H9 (cell line): ENCODE data around the gene DLX1. TPM values are rescaled to one million over a fixed set of nuclear protein-coding genes. Genes with fewer than 3 reads are reported as not detected.

Experiments
- DNase-seq: peaks from one replicate; pipeline ENCODE4 v3.0.0-alpha.2; 2017
- H2AFZ ChIP-seq: one replicate; pipeline ENCODE4 v1.6.1; 2013; ENCODE audit warnings: mild to moderate bottlenecking, low read length, control low read depth, moderate library complexity
- H2AK5ac ChIP-seq: 2 replicates; pipeline ENCODE4 v1.6.1; 2013; ENCODE audit warnings: low read length, control low read depth, mixed read lengths; ENCODE audit not compliant: insufficient read length
- H2BK120ac ChIP-seq: one replicate; pipeline ENCODE4 v1.6.1; 2013; ENCODE audit warnings: low read depth, mild to moderate bottlenecking, low read length, control low read depth, inconsistent platforms; ENCODE audit not compliant: poor library complexity, severe bottlenecking
- H2BK12ac ChIP-seq: 2 replicates; pipeline ENCODE4 v1.6.1; 2013; ENCODE audit warnings: low read length, control low read depth, mixed read lengths, low read depth; ENCODE audit not compliant: insufficient read length
- H2BK15ac ChIP-seq: 2 replicates; pipeline ENCODE4 v1.6.1; 2013; ENCODE audit warnings: low read depth, low read length, control low read depth
- H2BK20ac ChIP-seq: one replicate; pipeline ENCODE4 v1.6.1; 2013; ENCODE audit warnings: low read depth, mild to moderate bottlenecking, low read length, control low read depth, inconsistent platforms; ENCODE audit not compliant: poor library complexity, severe bottlenecking
- H2BK5ac ChIP-seq: 2 replicates; pipeline ENCODE4 v1.6.1; 2013; ENCODE audit warnings: low read length, control low read depth, mixed read lengths; ENCODE audit not compliant: insufficient read length
- H3K14ac ChIP-seq: 2 replicates; pipeline ENCODE4 v1.6.1; 2013; ENCODE audit warnings: low read length, control low read depth; ENCODE audit not compliant: insufficient read depth
- H3K18ac ChIP-seq: 2 replicates; pipeline ENCODE4 v1.6.1; 2013; ENCODE audit warnings: low read depth, mild to moderate bottlenecking, mixed read lengths, low read length, control low read depth; ENCODE audit not compliant: insufficient read length
- H3K23ac ChIP-seq: 2 replicates; pipeline ENCODE4 v1.6.1; 2013; ENCODE audit warnings: low read length, control low read depth, mixed read lengths, low read depth; ENCODE audit not compliant: insufficient read length
- H3K23me2 ChIP-seq: 2 replicates; pipeline ENCODE4 v1.6.1; 2013; ENCODE audit warnings: low read depth, mild to moderate bottlenecking, mixed read lengths, low read length, control low read depth; ENCODE audit not compliant: insufficient read length, poor library complexity, severe bottlenecking
- H3K27ac ChIP-seq: 2 replicates; pipeline ENCODE4 v1.5.1; 2013; ENCODE audit warnings: low read length, control low read depth, mixed read lengths, low read depth; ENCODE audit not compliant: insufficient read length
- H3K27me3 ChIP-seq: 2 replicates; pipeline ENCODE4 v1.6.1; 2013; ENCODE audit warnings: low read length, control low read depth, inconsistent platforms; ENCODE audit not compliant: insufficient read depth
- H3K4ac ChIP-seq: 2 replicates; pipeline ENCODE4 v1.6.1; 2013; ENCODE audit warnings: low read depth, mild to moderate bottlenecking, control low read depth, inconsistent platforms, low read length, moderate library complexity
- H3K4me1 ChIP-seq: 2 replicates; pipeline ENCODE4 v1.6.1; 2013; ENCODE audit warnings: low read length, control low read depth, inconsistent platforms; ENCODE audit not compliant: insufficient read depth
- H3K4me2 ChIP-seq: 2 replicates; pipeline ENCODE4 v1.6.1; 2013; ENCODE audit warnings: low read length, control low read depth, mixed read lengths; ENCODE audit not compliant: insufficient read length, insufficient read depth
- H3K56ac ChIP-seq: 2 replicates; pipeline ENCODE4 v1.6.1; 2013; ENCODE audit warnings: low read depth, mild to moderate bottlenecking, mixed read lengths, low read length, control low read depth; ENCODE audit not compliant: insufficient read length
- H3K79me1 ChIP-seq: 2 replicates; pipeline ENCODE4 v1.6.1; 2013; ENCODE audit warnings: low read depth, mild to moderate bottlenecking, moderate library complexity, low read length, control low read depth, inconsistent platforms; ENCODE audit not compliant: insufficient read depth, poor library complexity, severe bottlenecking
- H3K79me2 ChIP-seq: 2 replicates; pipeline ENCODE4 v1.6.1; 2013; ENCODE audit warnings: low read length, control low read depth, inconsistent platforms; ENCODE audit not compliant: insufficient read depth
- H3K9ac ChIP-seq: 2 replicates; pipeline ENCODE4 v1.6.1; 2013; ENCODE audit warnings: low read length, control low read depth, mixed read lengths; ENCODE audit not compliant: insufficient read length; ENCODE audit errors: extremely low read depth
- H3K9me3 ChIP-seq: one replicate; pipeline ENCODE4 v1.6.1; 2013; ENCODE audit warnings: low read depth, low read length, inconsistent platforms; ENCODE audit not compliant: control insufficient read depth
- H3T11ph ChIP-seq: one replicate; pipeline ENCODE4 v1.6.1; 2013; ENCODE audit warnings: mild to moderate bottlenecking, low read length, control low read depth, inconsistent platforms
- H4K20me1 ChIP-seq: one replicate; pipeline ENCODE4 v1.6.1; 2013; ENCODE audit not compliant: control insufficient read depth, insufficient read length, insufficient read depth
- H4K5ac ChIP-seq: 2 replicates; pipeline ENCODE4 v1.6.1; 2013; ENCODE audit warnings: low read depth, mild to moderate bottlenecking, mixed read lengths, low read length, control low read depth; ENCODE audit not compliant: insufficient read length
- H4K8ac ChIP-seq: replicated peaks from 2 replicates; pipeline ENCODE4 v1.6.1; 2013; ENCODE audit warnings: low read length, control low read depth, mixed read lengths, low read depth; ENCODE audit not compliant: insufficient read length
- H4K91ac ChIP-seq: 2 replicates; pipeline ENCODE4 v1.6.1; 2013; ENCODE audit warnings: low read depth, mild to moderate bottlenecking, moderate library complexity, mixed read lengths, low read length, control low read depth; ENCODE audit not compliant: insufficient read length
- H3K27ac Mint-ChIP-seq, 3 experiments: 2 replicates in 2 of 3; 3 replicates in 1 of 3; pipeline ENCODE4 v1.8.0; 2020 to 2021; ENCODE audit warnings: mixed read lengths in 3 of 3, mild to moderate bottlenecking in 1 of 3, moderate library complexity in 1 of 3
- H3K27me3 Mint-ChIP-seq: 2 replicates; pipeline ENCODE4 v1.8.0; 2021; ENCODE audit warnings: low read depth, mild to moderate bottlenecking, moderate library complexity, mixed read lengths
- H3K36me3 Mint-ChIP-seq, 3 experiments: 2 replicates in 2 of 3; 3 replicates in 1 of 3; pipeline ENCODE4 v1.8.0; 2020 to 2021; ENCODE audit warnings: low read depth in 3 of 3, mixed read lengths in 3 of 3; ENCODE audit not compliant: insufficient read depth in 1 of 3
- H3K4me1 Mint-ChIP-seq, 2 experiments: 2 replicates each; pipeline ENCODE4 v1.8.0; 2020; ENCODE audit warnings: mixed read lengths in 2 of 2
- H3K4me3 Mint-ChIP-seq, 2 experiments: 2 replicates in 1 of 2; 3 replicates in 1 of 2; pipeline ENCODE4 v1.8.0; 2020 to 2021; ENCODE audit warnings: mild to moderate bottlenecking in 2 of 2, mixed read lengths in 2 of 2, moderate library complexity in 1 of 2
- H3K9me3 Mint-ChIP-seq, 2 experiments: 2 replicates in 1 of 2; 3 replicates in 1 of 2; pipeline ENCODE4 v1.8.0; 2020; ENCODE audit warnings: mild to moderate bottlenecking in 2 of 2, mixed read lengths in 2 of 2, moderate library complexity in 1 of 2
- CTCF ChIP-seq: fragments of 200-600 bp; sonication (generic); conservative IDR thresholded peaks from 3 replicates; pipeline ENCODE4 v1.8.0; 2021; ENCODE audit warnings: antibody characterized with exemption, mild to moderate bottlenecking
- WGBS: extraction: QIAGEN DNeasy Blood & Tissue Kit; methylation state at CpG from one replicate; pipeline ENCODE4 v1.1.7; 2013; ENCODE audit warnings: missing lambda C conversion rate, low lambda C conversion rate, mixed read lengths; ENCODE audit not compliant: insufficient read length; ENCODE audit errors: extremely low coverage; 5-methylcytosine and 5-hydroxymethylcytosine counted together
- total RNA-seq: library from RNA; stranded (reverse); gene quantifications from 2 replicates; pipeline ENCODE4 v1.2.1, GENCODE V29; 2021

DLX1 gene
- total RNA-seq, 1 experiment from 2014 or later = not detected

- Histone ChIP-seq H2BK20ac (no peak overlapping the region), H2AK5ac (no peak overlapping the region), H3K27ac (no peak overlapping the region), H2BK120ac (no peak overlapping the region), H2BK5ac (no peak overlapping the region), H3K79me1 (no peaks in the 10 kb centered on the region), H3K23me2 (no peaks in the 10 kb centered on the region), H3K4ac (no peak overlapping the region), H2BK12ac (no peak overlapping the region), H2AFZ (no peak overlapping the region), H4K91ac (no peak overlapping the region), H3T11ph (no peak overlapping the region), H3K27me3 (no peaks in the 10 kb centered on the region), H3K14ac (no peak overlapping the region), H3K18ac (no peak overlapping the region), H3K23ac (no peak overlapping the region), H4K5ac (no peak overlapping the region), H3K4me1 (no peaks in the 10 kb centered on the region), H3K9me3 (no peaks in the 10 kb centered on the region), H3K79me2 (no peaks in the 10 kb centered on the region), H4K8ac (no peak overlapping the region), H3K4me2 (no peak overlapping the region), H4K20me1 (no peaks in the 10 kb centered on the region), H3K9ac (no peak overlapping the region), H3K56ac (no peak overlapping the region), H2BK15ac (no peak overlapping the region)
- Mint-ChIP-seq H3K4me1 (0 out of 4 replicates have a peak, but pooled peaks cover 0 to 2% of the 10 kb centered on the region in 2 experiments), H3K27ac (no peak overlapping the region; a peak in 1 of 7 replicates), H3K9me3 (no peaks in the 10 kb centered on the region), H3K4me3 (no peak overlapping the region), H3K36me3 (no peaks in the 10 kb centered on the region), H3K27me3 (no peaks in the 10 kb centered on the region)
- no peak for DNase-seq
- no peak for TF ChIP-seq CTCF
- WGBS = no CpG with 5 or more reads among the region's 9 CpGs
These were observed 21.9 kb upstream of the DLX1 start for GRCh38 chr2:172063446-172063845.
